Heart left ventricle (tissue), 13 donors: Measurements from ENCODE around the gene AGAP2.

Experiments used
- CTCF ChIP-seq, 12 donors: fragments of 200-600 bp; sonication (generic) in 4 of 12; IDR thresholded peaks; one replicate each; pipeline versions ENCODE4 v1.5.0 to v1.8.0; 2018 to 2022; ENCODE audit warnings: antibody characterized with exemption in 12 of 12, mild to moderate bottlenecking in 5 of 12
- POLR2A ChIP-seq, 2 donors: fragments of 450-650 bp; IDR thresholded peaks; one replicate each; pipeline ENCODE4 v1.6.1; 2017; ENCODE audit warnings: antibody characterized with exemption in 2 of 2, mild to moderate bottlenecking in 2 of 2, moderate library complexity in 2 of 2
- donor health status: ischemic (EF 13 %, LVEDD 7.1; RV severe dilation, severe dysfunction).
- donor health status: DM: no; HTN: yes; CAD: no.
- donor health status: DM: no; HTN: no; CAD: no.
- donor health status: ischemic (EF 25% LVEDD 6.9; RV normal size, moderate dysfunction).
- donor health status: ischemic (EF 25% LVEDD 5.7; RV mildly dilated, moderate dysfunction).
- donor health status: ischemic (EF 35%, LVEDD 5.7; RV mildly dilated, moderate dysfunction).
- donor health status: nonischemic (EF 11% LVEDD 7.7; RV severe dilation, severe dysfunction).
- donor health status: DM: yes; HTN: yes; CAD: no.
- donor health status: PGD.
- donor health status: ischemic (EF 29% LVEDD 5.4; RV normal size, mild dysfunction).
- donor health status: nonischemic (EF 23%, LVEDD 6.1; RV moderate dilation, normal function).

- TF ChIP-seq CTCF (IDR thresholded peaks at IDR 0.05): peak in 10 of 12 donors; percentile 8 to 56 (median 42)
- TF ChIP-seq POLR2A (IDR thresholded peaks at IDR 0.05): no peak
These were observed 11.4 kb downstream of the AGAP2 start for GRCh38 chr12:57726884-57727757.
